Sigmoid colon (tissue), 7 donors: ENCODE data around the gene FHAD1. TPM values are rescaled to one million over a fixed set of nuclear protein-coding genes. Genes with fewer than 3 reads are reported as not detected.

Experiments
- DNase-seq: peaks from one replicate; pipeline ENCODE4 v3.0.0-alpha.2; 2019
- H3K27ac ChIP-seq, 4 donors: fragments of 200-600 bp; sonication (generic); one replicate each; pipeline ENCODE4 v1.5.1; 2016 to 2019; ENCODE audit warnings: mild to moderate bottlenecking in 1 of 4
- H3K27me3 ChIP-seq, 3 donors: fragments of 200-600 bp; sonication (generic); one replicate each; pipeline ENCODE4 v1.5.1; 2019; ENCODE audit warnings: mild to moderate bottlenecking in 1 of 3
- H3K36me3 ChIP-seq, 4 donors: fragments of 200-600 bp; sonication (generic); one replicate each; pipeline ENCODE4 v1.5.1; 2016 to 2019
- H3K4me1 ChIP-seq, 4 donors: fragments of 200-600 bp; sonication (generic); one replicate each; pipeline ENCODE4 v1.5.1; 2017 to 2019
- H3K4me3 ChIP-seq, 4 donors: fragments of 200-600 bp; sonication (generic); one replicate each; pipeline ENCODE4 v1.5.1; 2017 to 2019; ENCODE audit warnings: mild to moderate bottlenecking in 2 of 4, moderate library complexity in 1 of 4
- H3K9me3 ChIP-seq, 4 donors: fragments of 200-600 bp in 3 of 4; sonication (generic) in 3 of 4; one replicate each; pipeline versions ENCODE4 v1.5.1 to v1.6.1; 2013 to 2019
- EP300 ChIP-seq, 4 donors: sonication (generic); formaldehyde crosslinking; IDR thresholded peaks; one replicate each; pipeline ENCODE4 v1.6.1; 2017; ENCODE audit warnings: antibody characterized with exemption in 4 of 4
- POLR2A ChIP-seq, 2 donors: fragments of 450-650 bp; IDR thresholded peaks; one replicate each; pipeline ENCODE4 v1.6.1; 2016; ENCODE audit warnings: antibody characterized with exemption in 2 of 2, mild to moderate bottlenecking in 2 of 2, moderate library complexity in 2 of 2
- POLR2AphosphoS5 ChIP-seq, 4 donors: sonication (generic); formaldehyde crosslinking; IDR thresholded peaks; one replicate each; pipeline ENCODE4 v1.6.1; 2017; ENCODE audit warnings: antibody characterized with exemption in 4 of 4
- WGBS, 2 donors: extraction: QIAGEN DNeasy Blood & Tissue Kit; methylation state at CpG; one replicate each; pipeline ENCODE4 v1.1.7; 2013; 5-methylcytosine and 5-hydroxymethylcytosine counted together
- intact Hi-C: fragments of 100-400 bp; cut with DNase I; formaldehyde crosslinking; loops from one replicate; pipeline ENCODE4 v1.15.1; 2023
- polyA plus RNA-seq, 3 donors: library from polyadenylated mRNA; stranded (reverse); fragments of 200-250 nt; gene quantifications; one replicate each; pipeline ENCODE4 v1.2.3, GENCODE V29; 2013
- total RNA-seq, 4 donors: library from RNA; depleted of rRNA; stranded (reverse); fragments of >200 nt; gene quantifications; one replicate each; pipeline ENCODE4 v1.1.0, GENCODE V29; 2016
- TF ChIP-seq, protein P1 (sequence below), 4 experiments: fragments of 450-650 bp in 3 of 4; fragments of 200-600 bp in 1 of 4; IDR thresholded peaks; one replicate each; pipeline ENCODE4 v1.5.1; 2016 to 2019; ENCODE audit warnings: antibody characterized with exemption in 4 of 4, mild to moderate bottlenecking in 3 of 4, moderate library complexity in 2 of 4
- donor health status: healthy with polysubstance abuse.
- donor health status: Bipolar disorder and iron deficiency.
- donor health status: healthy.

The FHAD1 gene
- total and polyA plus RNA-seq, 7 donors = 0.27 to 1.8 (median 0.92) TPM; not detected in 2

DNA sequence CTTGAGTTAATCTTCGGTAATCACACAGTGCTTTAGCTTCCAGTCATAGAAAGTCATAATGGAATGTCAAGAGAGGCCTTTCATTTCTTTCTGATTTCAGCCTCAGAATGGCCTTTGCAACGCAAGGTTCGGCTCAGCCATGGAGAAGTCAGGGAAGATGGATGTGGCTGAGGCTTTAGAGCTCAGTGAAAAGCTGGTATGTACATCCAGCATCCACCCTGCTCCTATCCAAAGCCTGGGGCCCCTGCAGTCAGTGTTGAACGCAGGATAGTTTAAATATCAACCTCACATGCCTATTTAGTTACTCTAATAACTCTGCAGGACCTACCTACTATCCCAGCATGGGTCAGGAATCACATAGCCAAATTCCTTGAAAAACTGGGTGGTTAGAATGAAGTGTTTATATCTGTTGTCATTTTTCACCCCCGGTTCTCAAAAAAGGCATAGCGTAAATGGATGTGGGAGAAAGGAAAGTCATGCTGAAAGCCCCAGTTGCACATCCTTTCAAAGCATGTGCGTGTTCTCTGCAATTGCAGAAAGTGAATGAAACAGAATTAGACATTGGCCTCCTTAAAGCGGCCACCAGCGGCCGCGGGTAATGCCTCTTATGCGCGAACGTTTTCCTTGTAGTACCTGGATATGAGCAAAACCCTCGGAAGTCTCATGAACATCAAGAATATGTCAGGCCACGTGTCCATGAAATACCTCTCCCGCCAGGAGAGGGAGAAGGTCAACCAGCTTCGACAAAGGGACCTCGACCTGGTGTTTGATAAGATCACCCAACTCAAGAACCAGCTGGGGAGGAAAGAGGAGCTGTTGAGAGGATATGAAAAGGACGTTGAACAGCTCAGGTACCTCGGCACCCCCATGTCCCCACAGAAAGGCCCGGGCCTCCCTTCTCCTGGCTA is 133.8 kb downstream of the FHAD1 start:
- H3K9me3 ChIP-seq = no peaks in the 10 kb centered on the region
- no peak overlapping the region for H3K27ac ChIP-seq
- intact Hi-C loops = no loop called here
- 91 to 94% methylated on average over 22 of the region's 22 CpGs for WGBS, 2 donors
- H3K27me3 ChIP-seq = no peaks in the 10 kb centered on the region
- TF ChIP-seq EP300 (IDR thresholded peaks at IDR 0.05) (no peak), POLR2AphosphoS5 (IDR thresholded peaks at IDR 0.05) (no peak), POLR2A (IDR thresholded peaks at IDR 0.05) (no peak)
- TF ChIP-seq, protein P1, sequence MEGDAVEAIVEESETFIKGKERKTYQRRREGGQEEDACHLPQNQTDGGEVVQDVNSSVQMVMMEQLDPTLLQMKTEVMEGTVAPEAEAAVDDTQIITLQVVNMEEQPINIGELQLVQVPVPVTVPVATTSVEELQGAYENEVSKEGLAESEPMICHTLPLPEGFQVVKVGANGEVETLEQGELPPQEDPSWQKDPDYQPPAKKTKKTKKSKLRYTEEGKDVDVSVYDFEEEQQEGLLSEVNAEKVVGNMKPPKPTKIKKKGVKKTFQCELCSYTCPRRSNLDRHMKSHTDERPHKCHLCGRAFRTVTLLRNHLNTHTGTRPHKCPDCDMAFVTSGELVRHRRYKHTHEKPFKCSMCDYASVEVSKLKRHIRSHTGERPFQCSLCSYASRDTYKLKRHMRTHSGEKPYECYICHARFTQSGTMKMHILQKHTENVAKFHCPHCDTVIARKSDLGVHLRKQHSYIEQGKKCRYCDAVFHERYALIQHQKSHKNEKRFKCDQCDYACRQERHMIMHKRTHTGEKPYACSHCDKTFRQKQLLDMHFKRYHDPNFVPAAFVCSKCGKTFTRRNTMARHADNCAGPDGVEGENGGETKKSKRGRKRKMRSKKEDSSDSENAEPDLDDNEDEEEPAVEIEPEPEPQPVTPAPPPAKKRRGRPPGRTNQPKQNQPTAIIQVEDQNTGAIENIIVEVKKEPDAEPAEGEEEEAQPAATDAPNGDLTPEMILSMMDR (IDR thresholded peaks at IDR 0.05) = no peak
- H3K36me3 ChIP-seq = no peaks in the 10 kb centered on the region
- peaks cover 0 to 10% (median under 1%) of the 10 kb centered on the region in 4 donors for H3K4me1 ChIP-seq
- no peak for DNase-seq
- H3K4me3 ChIP-seq = no peak overlapping the region

DNA sequence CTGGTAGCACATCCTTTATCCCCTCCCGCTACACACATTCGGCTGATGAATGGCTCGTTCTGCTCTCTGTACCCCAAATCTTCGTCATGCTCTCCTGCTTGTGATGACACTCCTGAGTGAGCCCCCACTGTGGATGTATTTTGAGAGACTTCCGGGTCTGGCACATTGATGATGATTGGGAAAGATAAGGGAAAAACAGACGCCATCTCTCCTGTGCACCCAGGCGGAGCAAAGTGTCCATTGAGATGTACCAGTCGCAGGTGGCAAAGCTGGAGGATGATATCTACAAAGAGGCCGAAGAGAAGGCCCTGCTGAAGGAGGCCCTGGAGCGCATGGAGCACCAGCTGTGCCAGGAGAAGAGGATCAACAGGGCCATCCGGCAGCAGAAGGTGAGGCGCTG is 134.8 kb downstream of the FHAD1 start:
- TF ChIP-seq POLR2A (IDR thresholded peaks at IDR 0.05) = no peak
- TF ChIP-seq, protein P1 (IDR thresholded peaks at IDR 0.05) = no peak
- no peak for TF ChIP-seq POLR2AphosphoS5 (IDR thresholded peaks at IDR 0.05)
- no peak for TF ChIP-seq EP300 (IDR thresholded peaks at IDR 0.05)
- no peaks in the 10 kb centered on the region for H3K27me3 ChIP-seq
- peaks cover 0 to 18% (median 7%) of the 10 kb centered on the region in 4 donors for H3K4me1 ChIP-seq
- H3K36me3 ChIP-seq = no peaks in the 10 kb centered on the region
- H3K27ac ChIP-seq = no peak overlapping the region
- H3K4me3 ChIP-seq = no peak overlapping the region
- intact Hi-C loops = no loop called here
- 89 to 95% methylated on average over 12 of the region's 12 CpGs for WGBS, 2 donors
- DNase-seq = no peak
- H3K9me3 ChIP-seq = no peaks in the 10 kb centered on the region

DNA sequence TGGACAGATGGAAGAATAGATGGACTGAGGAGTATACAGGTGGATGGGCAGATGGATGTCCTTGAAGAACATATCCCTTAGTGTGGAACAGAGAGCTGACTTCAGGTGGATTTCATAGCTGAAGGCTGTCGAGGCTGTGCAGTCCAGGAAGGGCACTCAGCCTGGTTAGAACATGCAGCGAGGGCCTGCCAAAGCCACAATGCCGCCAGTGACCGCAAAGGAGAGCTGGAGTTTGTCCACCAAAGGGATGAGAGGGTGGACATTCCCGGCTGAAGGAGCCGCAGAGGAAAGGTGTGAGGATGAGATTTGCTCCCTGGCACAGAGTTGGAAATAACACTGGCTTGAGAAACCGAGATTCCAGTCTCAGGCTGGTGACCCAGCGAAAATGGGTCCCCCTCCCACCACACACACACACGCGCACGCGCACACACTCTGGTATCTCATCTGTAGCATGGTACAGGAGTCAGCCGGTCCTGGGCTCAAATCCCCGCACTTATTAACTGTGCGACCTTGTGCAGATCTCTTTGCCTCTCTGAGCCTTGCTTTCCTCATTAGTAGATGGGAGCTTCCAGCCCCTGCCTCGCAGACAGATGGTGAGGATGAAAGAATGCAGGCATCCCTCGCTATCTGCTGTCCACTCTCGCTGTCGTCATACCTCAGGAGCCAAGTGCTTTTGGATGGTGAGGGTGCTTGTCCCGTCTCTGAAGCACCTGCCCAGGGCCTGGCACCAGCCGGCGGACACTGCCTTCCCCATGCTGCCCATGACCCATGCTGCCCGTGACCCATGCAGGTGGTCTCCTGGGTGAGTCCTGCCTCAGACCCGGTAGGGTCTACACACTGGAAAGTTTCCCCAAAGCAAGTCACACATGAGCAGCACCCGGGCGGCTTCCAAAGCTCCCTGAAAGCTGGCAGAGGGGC is 135.8 kb downstream of the FHAD1 start:
- H3K4me3 ChIP-seq = no peak overlapping the region
- intact Hi-C loops = no loop called here
- 91 to 95% methylated on average over 26 of the region's 26 CpGs for WGBS, 2 donors
- H3K36me3 ChIP-seq = no peaks in the 10 kb centered on the region
- no peak overlapping the region for H3K27ac ChIP-seq
- no peak for DNase-seq
- TF ChIP-seq, protein P1 (IDR thresholded peaks at IDR 0.05) = no peak
- TF ChIP-seq POLR2A (IDR thresholded peaks at IDR 0.05) (no peak), EP300 (IDR thresholded peaks at IDR 0.05) (no peak), POLR2AphosphoS5 (IDR thresholded peaks at IDR 0.05) (no peak)
- H3K9me3 ChIP-seq = no peaks in the 10 kb centered on the region
- H3K4me1 ChIP-seq = peaks cover 0 to 18% (median 7%) of the 10 kb centered on the region in 4 donors
- no peaks in the 10 kb centered on the region for H3K27me3 ChIP-seq

DNA sequence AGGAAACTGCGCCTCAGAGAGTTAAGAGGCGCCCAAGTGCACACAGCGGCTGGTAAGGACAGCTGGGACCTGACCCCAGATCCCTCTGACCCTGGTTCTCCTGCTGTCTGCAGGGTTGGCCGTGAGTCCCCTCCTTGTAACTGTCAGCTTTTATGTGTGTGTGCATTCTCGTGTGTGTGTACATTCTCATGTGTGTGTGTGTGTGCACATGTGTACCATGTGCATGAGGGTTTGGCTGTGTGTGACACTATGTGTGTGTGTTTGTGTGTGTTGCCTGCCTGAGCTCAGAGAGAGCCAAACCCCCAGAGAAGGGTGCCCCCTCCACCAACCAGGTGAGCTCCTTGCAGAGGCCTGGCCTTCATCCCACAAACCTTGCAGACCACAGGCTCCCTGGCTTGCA is 136.8 kb downstream of the FHAD1 start:
- WGBS, 2 donors = 93 to 95% methylated on average over 5 of the region's 5 CpGs

More for the DNA sequence above, 136.8 kb downstream of the FHAD1 start:
- Histone ChIP-seq H3K27me3 (no peaks in the 10 kb centered on the region), H3K36me3 (no peaks in the 10 kb centered on the region), H3K27ac (no peak overlapping the region), H3K4me3 (no peak overlapping the region), H3K9me3 (no peaks in the 10 kb centered on the region), H3K4me1 (peaks cover 0 to 18% (median 7%) of the 10 kb centered on the region in 4 donors)
- intact Hi-C loops = no loop called here
- no peak for DNase-seq
- TF ChIP-seq, protein P1 (IDR thresholded peaks at IDR 0.05) = no peak
- TF ChIP-seq POLR2A (IDR thresholded peaks at IDR 0.05) (no peak), EP300 (IDR thresholded peaks at IDR 0.05) (no peak), POLR2AphosphoS5 (IDR thresholded peaks at IDR 0.05) (no peak)
